OCI-LY1 (cell line): ENCODE measurements around the gene PRKCZ.

Experiments
- H2AFZ ChIP-seq: fragments of 200-600 bp; sonication (generic), shearing (Covaris generic); 2 replicates; pipeline ENCODE4 v1.6.0; 2014; ENCODE audit warnings: antibody characterized with exemption, mild to moderate bottlenecking, low read length
- H3F3A ChIP-seq: fragments of 200-600 bp; sonication (generic), shearing (Covaris generic); 2 replicates; pipeline ENCODE4 v1.6.0; 2014; ENCODE audit warnings: mild to moderate bottlenecking, antibody characterized with exemption, low read length, moderate library complexity; ENCODE audit not compliant: insufficient read depth
- H3K27ac ChIP-seq: fragments of 200-600 bp; sonication (generic); 2 replicates; pipeline ENCODE4 v1.5.1; 2014; ENCODE audit warnings: low read length, mixed run types, mild to moderate bottlenecking, low read depth; ENCODE audit not compliant: poor library complexity, severe bottlenecking
- H3K27me3 ChIP-seq: fragments of 200-600 bp; sonication (generic); 2 replicates; pipeline ENCODE4 v1.6.0; 2014; ENCODE audit warnings: antibody characterized with exemption, mild to moderate bottlenecking, low read length, moderate library complexity; ENCODE audit not compliant: insufficient read depth
- H3K36me3 ChIP-seq: fragments of 200-600 bp; sonication (generic); 2 replicates; pipeline ENCODE4 v1.6.1; 2014; ENCODE audit warnings: mild to moderate bottlenecking, antibody characterized with exemption, low read length, moderate library complexity, mixed read lengths; ENCODE audit not compliant: insufficient read depth
- H3K4me1 ChIP-seq: fragments of 200-600 bp; sonication (generic); 2 replicates; pipeline ENCODE4 v1.5.1; 2014; ENCODE audit warnings: mild to moderate bottlenecking, low read length, moderate library complexity; ENCODE audit not compliant: insufficient read depth, severe bottlenecking
- H3K4me2 ChIP-seq: fragments of 200-600 bp; sonication (generic), shearing (Covaris generic); 2 replicates; pipeline ENCODE4 v1.6.1; 2014; ENCODE audit warnings: low read length
- H3K4me3 ChIP-seq: fragments of 200-600 bp; sonication (generic); 2 replicates; pipeline ENCODE4 v1.5.1; 2014; ENCODE audit warnings: low read length, low read depth, mild to moderate bottlenecking, mixed read lengths; ENCODE audit not compliant: poor library complexity, severe bottlenecking
- H3K79me2 ChIP-seq: fragments of 200-600 bp; shearing (Covaris generic); 2 replicates; pipeline ENCODE4 v1.6.1; 2016; ENCODE audit warnings: mixed run types, low read length, mixed read lengths; ENCODE audit not compliant: insufficient read depth
- H3K9ac ChIP-seq: fragments of 200-600 bp; sonication (generic), shearing (Covaris generic); 2 replicates; pipeline ENCODE4 v1.6.1; 2014; ENCODE audit warnings: mild to moderate bottlenecking, low read length, mixed read lengths
- H3K9me2 ChIP-seq: fragments of 200-600 bp; sonication (generic), shearing (Covaris generic); 2 replicates; pipeline ENCODE4 v1.6.1; 2014; ENCODE audit warnings: low read depth, mild to moderate bottlenecking, low read length, mixed read lengths
- H3K9me3 ChIP-seq: fragments of 200-600 bp; shearing (Covaris generic); 2 replicates; pipeline ENCODE4 v1.6.1; 2014; ENCODE audit warnings: low read length, mixed read lengths
- H4K20me1 ChIP-seq: fragments of 200-600 bp; sonication (generic), shearing (Covaris generic); 2 replicates; pipeline ENCODE4 v1.6.0; 2016; ENCODE audit warnings: mild to moderate bottlenecking, low read length; ENCODE audit not compliant: insufficient read depth
- CTCF ChIP-seq: fragments of 200-600 bp; sonication (generic), shearing (Covaris generic); IDR thresholded peaks from 2 replicates; pipeline ENCODE4 v1.5.1; 2017; ENCODE audit warnings: mild to moderate bottlenecking, antibody characterized with exemption, low read length, moderate library complexity, mixed read lengths
- EZH2 ChIP-seq: fragments of 200-600 bp; sonication (generic), shearing (Covaris generic); IDR thresholded peaks from 2 replicates; pipeline ENCODE4 v1.8.0; 2017; ENCODE audit warnings: borderline replicate concordance, mixed run types, mild to moderate bottlenecking, antibody characterized with exemption, low read length, moderate library complexity, mixed read lengths

Gene PRKCZ

GRCh38 chr1:2224631-2225428 lies 174.6 kb downstream of the PRKCZ start:
- H3K4me3 ChIP-seq, result no peak overlapping the region
- H3K9ac ChIP-seq, result no peak overlapping the region
- no peak overlapping the region for H2AFZ ChIP-seq
- H3K4me2 ChIP-seq, result no peak overlapping the region
- no peak overlapping the region for H3K27ac ChIP-seq
- no peaks in the 10 kb centered on the region for H4K20me1 ChIP-seq
- TF ChIP-seq EZH2 (no peak), CTCF (no peak)
- H3F3A ChIP-seq, result no peaks in the 10 kb centered on the region
- no peaks in the 10 kb centered on the region for H3K36me3 ChIP-seq
- peaks cover 8% of the 10 kb centered on the region for H3K4me1 ChIP-seq
- H3K9me3 ChIP-seq, result no peaks in the 10 kb centered on the region
- no peaks in the 10 kb centered on the region for H3K79me2 ChIP-seq
- H3K9me2 ChIP-seq, result no peaks in the 10 kb centered on the region
- H3K27me3 ChIP-seq, result peaks cover 10% of the 10 kb centered on the region; the same call in 1 of the 2 replicates

DNA sequence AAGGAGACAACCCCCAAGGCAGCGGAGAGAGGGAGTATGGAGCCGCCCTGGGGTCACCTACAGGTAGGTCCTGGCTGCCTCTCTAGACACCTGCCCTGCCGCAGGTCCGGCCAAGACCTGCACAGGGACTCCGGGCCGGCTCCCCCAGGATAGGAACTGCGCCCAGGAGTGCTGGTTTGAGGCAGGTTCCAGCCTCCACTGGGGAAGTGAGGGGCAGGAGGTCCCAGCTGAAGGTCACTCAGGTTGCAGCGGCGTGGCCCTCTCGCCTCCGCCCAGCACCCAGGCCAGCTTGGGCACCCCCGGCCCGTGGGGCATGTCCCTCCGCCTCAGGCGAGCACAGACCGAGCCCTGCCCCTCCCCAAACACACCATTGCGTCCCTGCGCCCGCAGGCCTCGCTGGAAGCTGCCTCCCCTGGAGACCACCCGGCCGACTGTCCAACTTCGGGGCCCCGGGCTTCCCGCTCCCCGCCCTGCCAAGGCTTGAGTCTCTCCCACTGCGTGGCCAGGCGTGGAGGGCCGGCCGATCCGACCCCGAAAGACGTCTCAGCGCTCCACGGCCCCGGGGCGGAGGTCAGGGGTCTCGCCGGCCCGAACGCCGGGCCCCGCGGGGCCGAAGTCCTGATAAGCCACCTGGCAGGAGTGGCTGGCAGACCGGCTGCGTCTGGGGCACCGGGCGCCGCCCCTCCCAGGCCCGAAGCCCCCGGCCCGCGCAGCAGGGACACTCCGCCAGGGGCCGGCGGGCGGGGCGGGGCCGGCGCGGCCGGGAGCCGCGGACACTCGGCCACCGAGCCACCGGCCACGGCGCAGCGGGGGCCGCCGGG lies 176.5 kb downstream of the PRKCZ start:
- peak overlapping the region; percentile 67 for H3K4me3 ChIP-seq
- no peaks in the 10 kb centered on the region for H3F3A ChIP-seq
- H4K20me1 ChIP-seq, result no peaks in the 10 kb centered on the region
- no peaks in the 10 kb centered on the region for H3K9me2 ChIP-seq
- no peaks in the 10 kb centered on the region for H3K9me3 ChIP-seq
- H3K4me1 ChIP-seq, result peaks cover 8% of the 10 kb centered on the region
- peaks cover 10% of the 10 kb centered on the region; the same call in 1 of the 2 replicates for H3K27me3 ChIP-seq
- no peak for TF ChIP-seq CTCF
- TF ChIP-seq EZH2, result no peak
- peak overlapping the region; percentile 76 for H3K9ac ChIP-seq
- H3K27ac ChIP-seq, result no peak overlapping the region
- H3K79me2 ChIP-seq, result no peaks in the 10 kb centered on the region
- no peak overlapping the region for H2AFZ ChIP-seq
- H3K4me2 ChIP-seq, result peak overlapping the region; percentile 87
- H3K36me3 ChIP-seq, result no peaks in the 10 kb centered on the region

DNA sequence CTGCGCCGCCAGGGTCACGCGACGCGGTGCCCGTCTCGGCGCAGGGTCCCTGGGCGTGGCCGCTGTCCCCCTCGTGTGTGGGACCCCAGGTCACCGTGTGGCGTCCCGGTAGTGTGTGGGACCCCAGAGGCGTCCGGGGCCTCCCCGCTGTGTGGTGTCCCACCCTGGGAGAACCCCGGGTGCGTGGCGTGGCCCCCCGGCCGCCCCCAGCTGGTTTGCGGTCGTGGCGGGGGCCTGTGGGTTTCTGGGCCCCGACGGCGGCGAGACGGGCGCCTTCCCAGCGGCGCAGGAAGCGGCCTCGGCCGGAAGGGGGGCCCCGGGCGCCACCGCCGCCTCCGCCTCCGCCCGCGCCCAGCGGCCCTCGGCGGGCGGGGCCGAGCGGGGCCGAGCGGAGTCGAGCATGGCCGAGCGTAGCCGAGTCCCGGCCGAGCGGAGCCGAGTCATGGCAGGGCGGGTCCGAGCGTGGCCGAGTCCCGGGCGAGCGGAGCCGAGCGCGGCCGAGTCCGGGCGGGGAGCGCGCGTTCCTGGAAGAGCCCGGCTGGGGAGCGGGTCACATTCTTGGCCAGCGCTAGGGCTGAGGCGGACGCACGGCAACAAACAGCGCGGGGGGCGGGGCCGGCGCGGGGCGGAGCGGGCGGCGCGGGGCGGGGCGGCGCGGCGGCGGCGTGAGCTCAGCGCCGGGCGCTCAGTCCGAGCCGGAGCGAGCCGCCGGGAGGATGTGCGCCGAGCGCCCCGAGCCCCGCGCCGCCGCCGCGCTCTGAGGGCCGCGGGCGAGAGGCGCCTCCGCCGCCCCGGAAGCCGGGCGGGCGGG lies 177.3 kb downstream of the PRKCZ start:
- peaks cover 8% of the 10 kb centered on the region for H3K4me1 ChIP-seq
- peaks cover 10% of the 10 kb centered on the region; the same call in 1 of the 2 replicates for H3K27me3 ChIP-seq
- H3K9me3 ChIP-seq, result no peaks in the 10 kb centered on the region
- H3F3A ChIP-seq, result no peaks in the 10 kb centered on the region
- H2AFZ ChIP-seq, result no peak overlapping the region
- H3K9ac ChIP-seq, result peak overlapping the region; percentile 76
- H3K4me2 ChIP-seq, result peak overlapping the region; percentile 87
- no peak overlapping the region for H3K27ac ChIP-seq
- H3K9me2 ChIP-seq, result no peaks in the 10 kb centered on the region
- no peaks in the 10 kb centered on the region for H3K79me2 ChIP-seq
- H4K20me1 ChIP-seq, result no peaks in the 10 kb centered on the region
- H3K36me3 ChIP-seq, result no peaks in the 10 kb centered on the region
- TF ChIP-seq CTCF, result no peak
- TF ChIP-seq EZH2, result no peak
- H3K4me3 ChIP-seq, result peak overlapping the region; percentile 67
